GM12878 (cell line): ENCODE results near the gene RICTOR. TPM values are rescaled to one million over a fixed set of nuclear protein-coding genes. Genes with fewer than 3 reads are reported as not detected.

Experiments used
- ATAC-seq: fragments of 200-7000 bp; cut with Tn5 transposase; 3 replicates; pipeline ENCODE4 v1.9.1; 2020; ENCODE audit warnings: mild to moderate bottlenecking, moderate library complexity
- BruUV-seq: library from RNA; stranded (reverse); fragments of 400-500 nt; replicated peaks from 2 replicates; lab custom pipeline; 2021; lab: Mats Ljungman, UMichigan
- CTCF ChIA-PET: fragments of 300-600 bp; sonication (Branson Sonifier 250); formaldehyde crosslinking; extraction: SDS; loops from one replicate; lab custom pipeline; 2021; ENCODE audit warnings: inconsistent platforms; lab: Yijun Ruan, JAX
- POLR2A ChIA-PET: fragments of 350-600 bp; formaldehyde crosslinking; extraction: SDS; loops from one replicate; lab custom pipeline; 2021; ENCODE audit warnings: inconsistent platforms; lab: Charles Lee
- RAD21 ChIA-PET: fragments of 300-600 bp; sonication (Branson Sonifier 250); formaldehyde crosslinking; loops from one replicate; lab custom pipeline; 2023; ENCODE audit warnings: antibody characterized with exemption; ENCODE audit not compliant: unreplicated experiment; lab: Charles Lee
- SMC1A ChIA-PET: fragments of 300-600 bp; sonication (Branson Sonifier 250); formaldehyde crosslinking; loops from one replicate; lab custom pipeline; 2023; ENCODE audit not compliant: unreplicated experiment, uncharacterized antibody; lab: Charles Lee
- DNase-seq: peaks from one replicate; pipeline ENCODE4 v3.0.0-alpha.2; 2011; ENCODE audit warnings: low read depth, low spot score
- FAIRE-seq: peaks from 3 replicates; lab custom pipeline; 2011; peaks lifted over from hg19 to GRCh38; lab: Jason Lieb, UNC
- H2AFZ ChIP-seq: 2 replicates; pipeline ENCODE4 v1.6.0; 2011; ENCODE audit warnings: low read depth, low read length, control low read depth; ENCODE audit not compliant: control insufficient read depth
- H3K27ac ChIP-seq: 2 replicates; pipeline ENCODE4 v1.5.1; 2011; ENCODE audit warnings: control low read depth; ENCODE audit not compliant: control insufficient read depth, insufficient read depth
- H3K27me3 ChIP-seq, 2 experiments: replicated peaks in 1 of 2; 2 replicates each; pipeline versions ENCODE4 v1.6.0 to v1.6.1; 2011; ENCODE audit warnings: low read length in 1 of 2; ENCODE audit not compliant: control insufficient read depth in 2 of 2, insufficient read depth in 2 of 2
- H3K36me3 ChIP-seq, 2 experiments: 2 replicates each; pipeline ENCODE4 v1.5.1; 2011; ENCODE audit warnings: low read length in 1 of 2; ENCODE audit not compliant: control insufficient read depth in 2 of 2, insufficient read depth in 2 of 2
- H3K4me1 ChIP-seq: 2 replicates; pipeline ENCODE4 v1.6.1; 2011; ENCODE audit warnings: mild to moderate bottlenecking, low read length, moderate library complexity, mixed read lengths; ENCODE audit not compliant: control insufficient read depth, insufficient read depth
- H3K4me2 ChIP-seq: 2 replicates; pipeline ENCODE4 v1.6.0; 2011; ENCODE audit warnings: control low read depth; ENCODE audit not compliant: control insufficient read depth, insufficient read depth
- H3K4me3 ChIP-seq: fragments of 200-600 bp; sonication (generic); 2 replicates; pipeline ENCODE4 v1.5.1; 2016
- H3K79me2 ChIP-seq: 2 replicates; pipeline ENCODE4 v1.6.0; 2011; ENCODE audit warnings: low read length; ENCODE audit not compliant: control insufficient read depth, insufficient read depth
- H3K9ac ChIP-seq: 2 replicates; pipeline ENCODE4 v1.8.0; 2011; ENCODE audit warnings: low read length, control low read depth, mixed read lengths; ENCODE audit not compliant: control insufficient read depth, insufficient read depth
- H3K9me3 ChIP-seq: replicated peaks from 3 replicates; pipeline ENCODE4 v1.5.1; 2011; ENCODE audit warnings: mild to moderate bottlenecking, low read length; ENCODE audit not compliant: control insufficient read depth, insufficient read depth
- H4K20me1 ChIP-seq: 2 replicates; pipeline ENCODE4 v1.6.0; 2011; ENCODE audit not compliant: control insufficient read depth, insufficient read depth
- BCLAF1 ChIP-seq: fragments of 450-650 bp; IDR thresholded peaks from 2 replicates; pipeline ENCODE4 v1.6.1; 2017; ENCODE audit warnings: antibody characterized with exemption, mild to moderate bottlenecking, moderate library complexity
- CHD2 ChIP-seq: IDR thresholded peaks from 2 replicates; pipeline ENCODE4 v1.6.1; 2011; ENCODE audit warnings: low read depth, low read length, improper control_type of control experiment, borderline replicate concordance
- DPF2 ChIP-seq: fragments of 450-650 bp; IDR thresholded peaks from 2 replicates; pipeline ENCODE4 v1.6.1; 2017; ENCODE audit warnings: mild to moderate bottlenecking
- HCFC1 ChIP-seq: fragments of 150-350 bp; IDR thresholded peaks from 2 replicates; pipeline ENCODE4 v1.6.1; 2014; ENCODE audit warnings: low read length
- MEF2A ChIP-seq: IDR thresholded peaks from 2 replicates; pipeline ENCODE4 v1.6.1; 2011; ENCODE audit warnings: low read depth, mild to moderate bottlenecking, low read length, moderate library complexity; ENCODE audit not compliant: insufficient read depth
- MTA3 ChIP-seq: IDR thresholded peaks from 2 replicates; pipeline ENCODE4 v1.6.1; 2012; ENCODE audit warnings: low read length, inconsistent platforms, borderline replicate concordance
- SKIL ChIP-seq: fragments of 450-650 bp; IDR thresholded peaks from 2 replicates; pipeline ENCODE4 v1.6.1; 2017; ENCODE audit warnings: mild to moderate bottlenecking, low read depth, inconsistent platforms; ENCODE audit not compliant: poor library complexity, severe bottlenecking
- TBL1XR1 ChIP-seq: IDR thresholded peaks from 2 replicates; pipeline ENCODE4 v1.6.1; 2012; ENCODE audit warnings: low read depth, low read length, improper control_type of control experiment
- TCF3 ChIP-seq: IDR thresholded peaks from 2 replicates; pipeline ENCODE4 v1.6.1; 2012; ENCODE audit warnings: low read depth, mild to moderate bottlenecking, low read length, borderline replicate concordance; ENCODE audit not compliant: insufficient read depth
- ZBTB40 ChIP-seq: fragments of 450-650 bp; IDR thresholded peaks from 2 replicates; pipeline ENCODE4 v1.6.1; 2016; ENCODE audit warnings: mild to moderate bottlenecking, moderate library complexity, borderline replicate concordance
- ZNF274 ChIP-seq: IDR thresholded peaks from one replicate; pipeline ENCODE4 v1.8.0; 2011; ENCODE audit not compliant: insufficient read length, insufficient read depth
- ZNF384 ChIP-seq: IDR thresholded peaks from 2 replicates; pipeline ENCODE4 v1.6.1; 2012; ENCODE audit warnings: low read depth, mild to moderate bottlenecking, low read length, improper control_type of control experiment, borderline replicate concordance
- ZNF622 ChIP-seq: fragments of 450-650 bp; IDR thresholded peaks from 2 replicates; pipeline ENCODE4 v1.6.1; 2017; ENCODE audit warnings: mild to moderate bottlenecking, inconsistent platforms
- WGBS: methylation state at CpG from one replicate; pipeline ENCODE4 v1.1.6; 2016; ENCODE audit warnings: low lambda C conversion rate; ENCODE audit not compliant: insufficient replicate concordance, insufficient coverage; ENCODE audit errors: missing lambda C conversion rate; 5-methylcytosine and 5-hydroxymethylcytosine counted together
- in situ Hi-C: fragments of 300-500 bp; cut with MboI; formaldehyde crosslinking; loops from 9 replicates; pipeline ENCODE4 v1.14.3; 2018; ENCODE audit warnings: mixed read lengths
- intact Hi-C: fragments of 100-400 bp; cut with micrococcal nuclease; formaldehyde crosslinking; loops from one replicate; pipeline ENCODE4 v1.14.2; 2022; ENCODE audit not compliant: unreplicated experiment
- polyA plus RNA-seq, 11 experiments: library from polyadenylated mRNA; depleted of rRNA in 4 of 11; unstranded in 6 of 11; stranded (reverse) in 5 of 11; fragments of >200 nt; fragmentation: Nextera tagmentation in 4 of 11; fragmentation: Illumina TruSeq in 1 of 11; extraction: Ambion mirVana in 4 of 11; extraction: Trizol in 1 of 11; gene quantifications; 1 replicate in 1 of 11; 2 replicates in 10 of 11; pipeline versions ENCODE4 v1.2.1 to v1.2.3, GENCODE V29; 2011 to 2016; ENCODE audit warnings: inconsistent platforms in 2 of 11, missing spikeins in 2 of 11, low read depth in 1 of 11
- total RNA-seq, 4 experiments: library from RNA; depleted of rRNA in 3 of 4; stranded (reverse); fragments of >200 nt in 3 of 4; fragmentation: Illumina TruSeq in 1 of 4; extraction: Trizol in 1 of 4; gene quantifications; 2 replicates each; pipeline versions ENCODE4 v1.2.1 to v1.2.3, GENCODE V29; 2013 to 2021

Gene RICTOR
- total and polyA plus RNA-seq, 10 of the 15 experiments (the other 5 are each of a cell fraction or from before 2014, with no cell fraction given), result 2.7 to 23.0 (median 6.9) TPM

- TF ChIP-seq BCLAF1, result no peak
- no peak for TF ChIP-seq MEF2A
- no peak for TF ChIP-seq CHD2
- no peak for TF ChIP-seq HCFC1
- no peak for TF ChIP-seq ZNF622
- no peak for TF ChIP-seq TBL1XR1
- TF ChIP-seq MTA3, result no peak
Measured at GRCh38 chr5:38926121-38926520, 148.1 kb downstream of the RICTOR start (continued).

- H2AFZ ChIP-seq, result no peak overlapping the region
- in situ Hi-C loops, result no loop called here
- no peak overlapping the region for H3K4me2 ChIP-seq
- H3K4me3 ChIP-seq, result no peak overlapping the region
- BruUV-seq, result no TSS peak
- ATAC-seq (no peak), DNase-seq (no peak), FAIRE-seq (no peak)
- no peaks in the 10 kb centered on the region for H3K4me1 ChIP-seq
- H3K27ac ChIP-seq, result no peak overlapping the region
- POLR2A ChIA-PET, result no interaction called here
- WGBS, result 43% methylated on average over 6 of the region's 6 CpGs
- RAD21 ChIA-PET, result interaction anchor here (1.5 kb wide), 1 partner anchor 156 kb away, joined by 3 read pairs; no protein-coding TSS in a partner anchor
- no peaks in the 10 kb centered on the region for H4K20me1 ChIP-seq
- CTCF ChIA-PET, result interaction anchor here (1.1 to 2.3 kb wide), 2 partner anchors 155 to 509 kb away, joined by 3 to 9 read pairs; no protein-coding TSS in a partner anchor
- H3K9me3 ChIP-seq, result no peaks in the 10 kb centered on the region
- H3K79me2 ChIP-seq, result no peaks in the 10 kb centered on the region
- no peak overlapping the region for H3K9ac ChIP-seq
- intact Hi-C loops, result no loop called here
- SMC1A ChIA-PET, result no interaction called here
- no peaks in the 10 kb centered on the region for H3K36me3 ChIP-seq
- no peaks in the 10 kb centered on the region for H3K27me3 ChIP-seq
- no peak for TF ChIP-seq ZNF384
- no peak for TF ChIP-seq ZBTB40
- TF ChIP-seq ZNF274, result no peak
- no peak for TF ChIP-seq SKIL
- TF ChIP-seq DPF2, result no peak
- no peak for TF ChIP-seq TCF3
Measured at GRCh38 chr5:38925154-38925925, 148.9 kb downstream of the RICTOR start.
